Smooth muscle cell (in vitro differentiated cells): ENCODE results near the gene PSAPL1. TPM values are rescaled to one million over a fixed set of nuclear protein-coding genes. Genes with fewer than 3 reads are reported as not detected.

Experiments used
- DNase-seq: peaks from one replicate; lab custom pipeline; 2025; ENCODE audit not compliant: unreplicated experiment; lab: John Stamatoyannopoulos, UW
- H2AFZ ChIP-seq: fragments of 200-600 bp; sonication (generic); 2 replicates; pipeline ENCODE4 v1.6.0; 2016; ENCODE audit warnings: antibody characterized with exemption, low read depth, mild to moderate bottlenecking
- H3F3A ChIP-seq: fragments of 200-600 bp; sonication (generic); 2 replicates; pipeline ENCODE4 v1.6.0; 2017; ENCODE audit warnings: antibody characterized with exemption, low read depth
- H3K27ac ChIP-seq: fragments of 200-600 bp; sonication (generic); 2 replicates; pipeline ENCODE4 v1.5.1; 2016; ENCODE audit warnings: low read depth, mild to moderate bottlenecking
- H3K27me3 ChIP-seq: fragments of 200-600 bp; sonication (generic); 2 replicates; pipeline ENCODE4 v1.6.1; 2016; ENCODE audit warnings: low read depth, mild to moderate bottlenecking
- H3K36me3 ChIP-seq: fragments of 200-600 bp; sonication (generic); 2 replicates; pipeline ENCODE4 v1.5.1; 2016; ENCODE audit warnings: low read depth
- H3K4me1 ChIP-seq: fragments of 200-600 bp; sonication (generic); 2 replicates; pipeline ENCODE4 v1.5.1; 2016; ENCODE audit warnings: low read depth
- H3K4me2 ChIP-seq: fragments of 200-600 bp; sonication (generic); 2 replicates; pipeline ENCODE4 v1.6.0; 2016; ENCODE audit warnings: mild to moderate bottlenecking
- H3K4me3 ChIP-seq: fragments of 200-600 bp; sonication (generic); 2 replicates; pipeline ENCODE4 v1.5.1; 2016; ENCODE audit warnings: mild to moderate bottlenecking
- H3K79me2 ChIP-seq: fragments of 200-600 bp; sonication (generic); 2 replicates; pipeline ENCODE4 v1.6.0; 2016; ENCODE audit warnings: low read depth, mild to moderate bottlenecking
- H3K9ac ChIP-seq: fragments of 200-600 bp; sonication (generic); 2 replicates; pipeline ENCODE4 v1.6.0; 2016; ENCODE audit warnings: low read depth
- H3K9me3 ChIP-seq: fragments of 200-600 bp; sonication (generic); replicated peaks from 2 replicates; pipeline ENCODE4 v1.5.1; 2016; ENCODE audit warnings: low read depth
- H4K20me1 ChIP-seq: fragments of 200-600 bp; sonication (generic); 2 replicates; pipeline ENCODE4 v1.6.0; 2016; ENCODE audit warnings: low read depth
- CTCF ChIP-seq: fragments of 200-600 bp; sonication (generic); IDR thresholded peaks from 2 replicates; pipeline ENCODE4 v1.5.1; 2017; ENCODE audit warnings: borderline replicate concordance, mild to moderate bottlenecking, antibody characterized with exemption; ENCODE audit not compliant: insufficient read depth, poor library complexity, severe bottlenecking
- WGBS: methylation state at CpG from one replicate; pipeline ENCODE4 v1.1.7; 2016; ENCODE audit warnings: low lambda C conversion rate; 5-methylcytosine and 5-hydroxymethylcytosine counted together
- polyA plus RNA-seq: library from polyadenylated mRNA; unstranded; fragments of >200 nt; fragmentation: Nextera tagmentation; extraction: Ambion mirVana; gene quantifications from 2 replicates; pipeline ENCODE4 v1.2.1, GENCODE V29; 2016
- total RNA-seq: library from RNA; depleted of rRNA; stranded (reverse); fragments of >200 nt; gene quantifications from 2 replicates; pipeline ENCODE4 v1.2.3, GENCODE V29; 2014

PSAPL1 gene
- total and polyA plus RNA-seq, 2 experiments from 2014 or later = not detected

DNA sequence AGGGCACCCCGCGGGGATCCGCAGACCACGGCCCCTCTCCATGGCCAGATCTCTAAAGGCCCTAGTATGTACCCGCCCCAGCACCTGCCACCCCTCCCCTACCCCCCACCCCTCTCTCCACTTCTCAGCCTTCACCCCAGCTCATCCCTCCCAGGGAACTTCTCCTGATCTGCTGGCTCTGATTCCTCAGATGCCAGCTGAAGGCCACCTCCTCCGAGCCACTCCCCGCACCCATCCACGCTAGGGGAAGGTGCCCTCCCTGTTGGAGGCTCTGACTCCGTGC is 11.9 kb downstream of the PSAPL1 start:
- WGBS = 90% methylated on average over 9 of the region's 9 CpGs
- no peak for TF ChIP-seq CTCF

GRCh38 chr4:7422151-7422897 is 12.4 kb downstream of the PSAPL1 start:
- WGBS = 93% methylated on average over 19 of the region's 19 CpGs
- Histone ChIP-seq H3K27ac (no peak overlapping the region), H3K36me3 (no peaks in the 10 kb centered on the region), H2AFZ (no peak overlapping the region), H3K9me3 (no peaks in the 10 kb centered on the region), H3K79me2 (no peaks in the 10 kb centered on the region), H3K27me3 (no peaks in the 10 kb centered on the region), H3K9ac (no peak overlapping the region), H3F3A (no peaks in the 10 kb centered on the region), H3K4me3 (no peak overlapping the region), H3K4me1 (no peaks in the 10 kb centered on the region), H4K20me1 (no peaks in the 10 kb centered on the region), H3K4me2 (no peak overlapping the region)
- no peak for TF ChIP-seq CTCF
- no peak for DNase-seq

More for the DNA sequence above, 11.9 kb downstream of the PSAPL1 start:
- no peak for DNase-seq
- Histone ChIP-seq H2AFZ (no peak overlapping the region), H3K4me3 (no peak overlapping the region), H3K27me3 (no peaks in the 10 kb centered on the region), H4K20me1 (no peaks in the 10 kb centered on the region), H3K4me2 (no peak overlapping the region), H3K9ac (no peak overlapping the region), H3K4me1 (peaks cover under 1% of the 10 kb centered on the region), H3K79me2 (no peaks in the 10 kb centered on the region), H3K27ac (no peak overlapping the region), H3K9me3 (no peaks in the 10 kb centered on the region), H3F3A (no peaks in the 10 kb centered on the region), H3K36me3 (no peaks in the 10 kb centered on the region)

DNA sequence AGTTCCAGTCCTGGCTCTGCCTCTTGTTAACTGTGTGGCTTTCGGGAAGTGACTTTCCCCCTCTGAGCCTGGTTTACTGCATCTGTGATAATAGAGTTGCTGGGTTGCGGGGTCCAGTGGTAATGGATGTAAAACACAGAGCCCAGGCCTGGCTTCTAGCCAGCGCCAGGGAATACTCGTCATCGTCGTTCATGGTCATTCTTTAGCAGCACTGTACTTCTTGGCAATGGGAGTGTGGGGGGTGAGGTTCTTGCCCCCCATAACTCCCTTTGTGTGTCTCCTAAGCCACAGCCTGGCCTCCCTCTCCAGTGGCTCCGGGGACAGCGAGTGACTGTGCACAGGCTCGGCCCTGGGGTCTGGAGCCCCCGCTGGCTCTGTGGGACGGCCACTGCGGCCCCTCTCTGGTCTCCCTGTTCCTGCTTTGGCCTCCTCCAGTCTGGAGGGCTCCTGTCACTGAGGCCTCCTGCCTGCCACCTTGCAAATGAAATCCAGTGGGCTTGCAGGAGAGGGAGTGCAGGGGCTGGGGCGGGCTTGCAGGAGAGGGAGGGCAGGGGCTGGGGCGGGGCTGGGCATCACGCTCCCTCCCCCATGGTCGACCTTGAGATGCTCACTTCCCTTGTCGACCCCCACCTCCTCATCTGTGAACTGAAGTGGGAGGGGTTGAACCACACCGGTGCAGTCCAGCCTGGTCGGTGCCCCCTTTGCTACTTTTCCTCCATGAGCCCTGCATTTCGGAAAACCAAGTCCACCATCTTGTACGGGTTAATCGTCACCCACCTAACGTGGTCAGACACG is 13.2 kb downstream of the PSAPL1 start:
- Histone ChIP-seq H3K9me3 (no peaks in the 10 kb centered on the region), H3K4me3 (no peak overlapping the region), H2AFZ (no peak overlapping the region), H3K4me1 (no peaks in the 10 kb centered on the region), H4K20me1 (no peaks in the 10 kb centered on the region), H3F3A (no peaks in the 10 kb centered on the region), H3K9ac (no peak overlapping the region), H3K79me2 (no peaks in the 10 kb centered on the region), H3K36me3 (no peaks in the 10 kb centered on the region), H3K27ac (no peak overlapping the region), H3K27me3 (no peaks in the 10 kb centered on the region), H3K4me2 (no peak overlapping the region)
- no peak for DNase-seq
- 92% methylated on average over 24 of the region's 24 CpGs for WGBS
- TF ChIP-seq CTCF = no peak
